Fibroblast of lung (primary cell): ENCODE measurements around the gene ASTN2. TPM values are rescaled to one million over a fixed set of nuclear protein-coding genes. Genes with fewer than 3 reads are reported as not detected.

ENCODE experiments used
- DNase-seq, 2 donors: peaks; one replicate each; pipeline versions ENCODE4 v3.0.0 to v3.0.0-alpha.2; 2010; ENCODE audit warnings: low read depth in 2 of 2
- H2AFZ ChIP-seq: 2 replicates; pipeline ENCODE4 v1.5.1; 2012; ENCODE audit warnings: low read length, control low read depth, inconsistent platforms
- H3K27ac ChIP-seq: 2 replicates; pipeline ENCODE4 v1.5.1; 2011; ENCODE audit warnings: low read length, control low read depth; ENCODE audit not compliant: insufficient read depth
- H3K27me3 ChIP-seq: 2 replicates; pipeline ENCODE4 v1.5.1; 2011; ENCODE audit warnings: mild to moderate bottlenecking, low read length; ENCODE audit not compliant: control insufficient read depth, insufficient read depth
- H3K36me3 ChIP-seq: 2 replicates; pipeline ENCODE4 v1.5.1; 2011; ENCODE audit warnings: low read length; ENCODE audit not compliant: control insufficient read depth, insufficient read depth
- H3K4me1 ChIP-seq: 2 replicates; pipeline ENCODE4 v1.5.1; 2011; ENCODE audit warnings: low read length; ENCODE audit not compliant: control insufficient read depth, insufficient read depth; ENCODE audit errors: extremely low read depth
- H3K4me2 ChIP-seq: 2 replicates; pipeline ENCODE4 v1.5.1; 2011; ENCODE audit warnings: low read length, control low read depth; ENCODE audit not compliant: insufficient read depth; ENCODE audit errors: extremely low read depth
- H3K4me3 ChIP-seq, 4 experiments: fragments of 200-600 bp in 1 of 4; sonication (generic) in 1 of 4; replicated peaks in 1 of 4; 2 replicates each; pipeline ENCODE4 v1.5.1; 2011 to 2016; ENCODE audit warnings: low read length in 4 of 4, low read depth in 3 of 4, mild to moderate bottlenecking in 3 of 4, control low read depth in 2 of 4, inconsistent platforms in 1 of 4, mixed read lengths in 1 of 4; ENCODE audit not compliant: insufficient read depth in 1 of 4; ENCODE audit errors: control extremely low read depth in 1 of 4
- H3K79me2 ChIP-seq: 2 replicates; pipeline ENCODE4 v1.5.1; 2012; ENCODE audit warnings: mild to moderate bottlenecking, low read length, inconsistent platforms; ENCODE audit not compliant: control insufficient read depth, insufficient read depth
- H3K9ac ChIP-seq: 2 replicates; pipeline ENCODE4 v1.5.1; 2011; ENCODE audit warnings: mild to moderate bottlenecking, low read length, control low read depth; ENCODE audit not compliant: insufficient read depth
- H3K9me3 ChIP-seq: 2 replicates; pipeline ENCODE4 v1.5.1; 2012; ENCODE audit warnings: low read depth, low read length; ENCODE audit not compliant: control insufficient read depth, insufficient read depth
- H4K20me1 ChIP-seq: 2 replicates; pipeline ENCODE4 v1.5.1; 2011; ENCODE audit warnings: low read length; ENCODE audit not compliant: control insufficient read depth, insufficient read depth; ENCODE audit errors: extremely low read depth
- CTCF ChIP-seq, 2 donors: IDR thresholded peaks in 1 of 2; conservative IDR thresholded peaks in 1 of 2; 1 replicate in 1 of 2; 2 replicates in 1 of 2; pipeline ENCODE4 v1.5.1; 2011 to 2012; ENCODE audit warnings: low read length in 2 of 2, control low read depth in 1 of 2, inconsistent platforms in 1 of 2, low read depth in 1 of 2, mild to moderate bottlenecking in 1 of 2
- EZH2 ChIP-seq: IDR thresholded peaks from 2 replicates; pipeline ENCODE4 v1.5.1; 2012; ENCODE audit warnings: low read length, control low read depth, mild to moderate bottlenecking; ENCODE audit errors: missing control alignments
- polyA plus RNA-seq, 2 donors: library from polyadenylated mRNA; depleted of rRNA in 1 of 2; stranded (reverse) in 1 of 2; unstranded in 1 of 2; fragments of >200 nt; gene quantifications; 2 replicates each; pipeline ENCODE4 v1.2.1, GENCODE V29; 2011 to 2012; ENCODE audit warnings: missing spikeins in 1 of 2
- total RNA-seq: library from RNA; depleted of rRNA; stranded (reverse); fragments of >200 nt; gene quantifications from 2 replicates; pipeline ENCODE4 v1.2.1, GENCODE V29; 2014

The ASTN2 gene
- total and polyA plus RNA-seq, 2 donors (not counting 1 experiment from before 2014, with no cell fraction given), result 2.2 to 19.2 TPM

GRCh38 chr9:116913536-116913935, 501.3 kb downstream of the ASTN2 start:
- no peak overlapping the region for H3K4me2 ChIP-seq
- no peak overlapping the region for H2AFZ ChIP-seq
- H3K9ac ChIP-seq, result no peak overlapping the region
- no peaks in the 10 kb centered on the region for H3K27me3 ChIP-seq
- no peak overlapping the region for H3K27ac ChIP-seq
- no peak for DNase-seq
- no peaks in the 10 kb centered on the region for H3K9me3 ChIP-seq
- no peaks in the 10 kb centered on the region for H4K20me1 ChIP-seq
- no peaks in the 10 kb centered on the region for H3K79me2 ChIP-seq
- no peak overlapping the region for H3K4me3 ChIP-seq
- no peaks in the 10 kb centered on the region for H3K4me1 ChIP-seq
- no peaks in the 10 kb centered on the region for H3K36me3 ChIP-seq
- TF ChIP-seq CTCF (conservative IDR thresholded peaks at IDR 0.05 in 1 of 2, IDR thresholded peaks at IDR 0.05 in 1 of 2; ENCODE audit: low read depth in 1 of 2, low read length in 2 of 2) (no peak), EZH2 (no peak)

DNA sequence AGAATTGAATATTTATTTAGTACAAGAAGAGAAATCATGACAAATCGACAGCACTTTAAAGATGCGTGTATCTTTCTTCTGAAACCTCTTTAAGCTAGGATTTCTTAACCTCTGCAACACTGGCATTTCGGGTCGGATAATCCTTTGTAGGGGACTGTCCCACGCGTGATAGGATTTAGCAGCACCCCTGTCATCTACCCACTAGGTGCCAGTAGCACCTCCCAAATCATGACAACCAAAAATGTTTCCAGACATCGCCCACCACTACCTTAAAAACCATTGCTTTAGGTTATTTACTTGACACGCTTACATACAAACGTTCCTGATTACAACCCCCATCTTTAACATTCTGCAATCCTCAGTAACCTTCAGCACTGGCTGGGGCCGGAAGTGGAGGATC, 504.7 kb downstream of the ASTN2 start:
- no peaks in the 10 kb centered on the region for H3K36me3 ChIP-seq
- no peak overlapping the region for H3K27ac ChIP-seq
- no peaks in the 10 kb centered on the region for H3K27me3 ChIP-seq
- no peak for TF ChIP-seq EZH2
- no peak for TF ChIP-seq CTCF (conservative IDR thresholded peaks at IDR 0.05 in 1 of 2, IDR thresholded peaks at IDR 0.05 in 1 of 2; ENCODE audit: low read depth in 1 of 2, low read length in 2 of 2)
- DNase-seq, result no peak
- H3K4me3 ChIP-seq, result no peak overlapping the region
- H3K4me2 ChIP-seq, result no peak overlapping the region
- no peaks in the 10 kb centered on the region for H3K9me3 ChIP-seq
- no peaks in the 10 kb centered on the region for H3K79me2 ChIP-seq
- no peaks in the 10 kb centered on the region for H3K4me1 ChIP-seq
- no peak overlapping the region for H3K9ac ChIP-seq
- no peak overlapping the region for H2AFZ ChIP-seq
- no peaks in the 10 kb centered on the region for H4K20me1 ChIP-seq

GRCh38 chr9:116907989-116908388, 506.9 kb downstream of the ASTN2 start:
- Histone ChIP-seq H3K4me2 (no peak overlapping the region), H3K36me3 (no peaks in the 10 kb centered on the region), H3K27ac (no peak overlapping the region), H3K4me1 (no peaks in the 10 kb centered on the region), H3K9ac (no peak overlapping the region), H3K4me3 (no peak overlapping the region), H2AFZ (no peak overlapping the region), H3K9me3 (no peaks in the 10 kb centered on the region), H4K20me1 (no peaks in the 10 kb centered on the region), H3K79me2 (no peaks in the 10 kb centered on the region), H3K27me3 (no peaks in the 10 kb centered on the region)
- no peak for DNase-seq
- TF ChIP-seq CTCF (conservative IDR thresholded peaks at IDR 0.05 in 1 of 2, IDR thresholded peaks at IDR 0.05 in 1 of 2; ENCODE audit: low read depth in 1 of 2, low read length in 2 of 2) (no peak), EZH2 (no peak)
